H1 (cell line): ENCODE data around the gene COL25A1. TPM values are rescaled to one million over a fixed set of nuclear protein-coding genes. Genes with fewer than 3 reads are reported as not detected.

Experiments used
- ASH2L ChIP-seq: fragments of 200-600, 300-600 bp; sonication (generic); IDR thresholded peaks from one replicate; pipeline ENCODE4 v1.7.1; 2017; ENCODE audit warnings: low read length
- BRCA1 ChIP-seq: IDR thresholded peaks from 2 replicates; pipeline ENCODE4 v1.6.1; 2012; ENCODE audit warnings: low read depth, low read length, improper control_type of control experiment
- JUN ChIP-seq: IDR thresholded peaks from 2 replicates; pipeline ENCODE4 v1.6.1; 2011; ENCODE audit warnings: low read depth, mild to moderate bottlenecking, improper control_type of control experiment, low read length
- polyA plus RNA-seq, 7 experiments: library from polyadenylated mRNA; depleted of rRNA in 3 of 7; stranded (reverse) in 5 of 7; unstranded in 2 of 7; fragments of >200 nt in 5 of 7; fragments of 200-250 nt in 2 of 7; gene quantifications; 1 replicate in 5 of 7; 2 replicates in 1 of 7; 4 replicates in 1 of 7; pipeline versions ENCODE4 v1.2.1 to v1.2.3, GENCODE V29; 2011 to 2013; ENCODE audit warnings: missing spikeins in 2 of 7, mixed read lengths in 2 of 7
- total RNA-seq: library from RNA; stranded (reverse); fragmentation: NEBNext Ultra II Directional; extraction: Animal tissue kit (Norgen Biotek cat#: 25700); gene quantifications from 2 replicates; pipeline ENCODE4 v1.2.1, GENCODE V29; 2021
- TF ChIP-seq, protein P1 (sequence below), 3 experiments: IDR thresholded peaks; 1 replicate in 2 of 3; 2 replicates in 1 of 3; pipeline versions ENCODE4 v1.5.1 to v1.6.1; 2011; ENCODE audit warnings: low read length in 3 of 3, mild to moderate bottlenecking in 3 of 3, inconsistent platforms in 2 of 3, low read depth in 1 of 3, moderate library complexity in 1 of 3; ENCODE audit not compliant: insufficient read depth in 1 of 3; ENCODE audit errors: control extremely low read depth in 1 of 3
- TF ChIP-seq, protein P2 (sequence below): IDR thresholded peaks from 2 replicates; pipeline ENCODE4 v1.6.1; 2011; ENCODE audit warnings: low read depth, mild to moderate bottlenecking, low read length; ENCODE audit not compliant: insufficient read depth

The COL25A1 gene
- total and polyA plus RNA-seq, 2 of the 8 experiments (the other 6 are each of a cell fraction or from before 2014, with no cell fraction given), result 1.1 to 8.3 TPM

DNA sequence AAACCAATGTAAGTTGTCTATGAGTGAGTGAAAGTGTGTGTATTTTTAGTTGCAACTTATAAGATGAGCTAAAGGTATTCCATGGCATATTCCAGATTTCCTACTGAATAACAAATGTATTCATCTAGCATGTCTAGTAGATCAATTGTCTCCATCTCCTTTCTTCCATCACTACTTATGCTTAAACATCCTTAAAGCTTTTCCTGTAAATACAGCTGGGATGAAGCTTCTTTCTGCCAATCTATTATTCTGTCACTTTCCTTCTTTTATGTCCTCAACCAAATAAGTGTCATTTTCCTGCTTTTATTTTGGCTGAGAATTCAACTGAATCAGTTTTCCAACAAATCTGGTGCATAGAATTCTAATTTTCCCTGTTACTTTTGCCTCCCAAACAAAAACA, 136.3 kb downstream of the COL25A1 start (continued):
- TF ChIP-seq, protein P1, sequence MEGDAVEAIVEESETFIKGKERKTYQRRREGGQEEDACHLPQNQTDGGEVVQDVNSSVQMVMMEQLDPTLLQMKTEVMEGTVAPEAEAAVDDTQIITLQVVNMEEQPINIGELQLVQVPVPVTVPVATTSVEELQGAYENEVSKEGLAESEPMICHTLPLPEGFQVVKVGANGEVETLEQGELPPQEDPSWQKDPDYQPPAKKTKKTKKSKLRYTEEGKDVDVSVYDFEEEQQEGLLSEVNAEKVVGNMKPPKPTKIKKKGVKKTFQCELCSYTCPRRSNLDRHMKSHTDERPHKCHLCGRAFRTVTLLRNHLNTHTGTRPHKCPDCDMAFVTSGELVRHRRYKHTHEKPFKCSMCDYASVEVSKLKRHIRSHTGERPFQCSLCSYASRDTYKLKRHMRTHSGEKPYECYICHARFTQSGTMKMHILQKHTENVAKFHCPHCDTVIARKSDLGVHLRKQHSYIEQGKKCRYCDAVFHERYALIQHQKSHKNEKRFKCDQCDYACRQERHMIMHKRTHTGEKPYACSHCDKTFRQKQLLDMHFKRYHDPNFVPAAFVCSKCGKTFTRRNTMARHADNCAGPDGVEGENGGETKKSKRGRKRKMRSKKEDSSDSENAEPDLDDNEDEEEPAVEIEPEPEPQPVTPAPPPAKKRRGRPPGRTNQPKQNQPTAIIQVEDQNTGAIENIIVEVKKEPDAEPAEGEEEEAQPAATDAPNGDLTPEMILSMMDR (IDR thresholded peaks at IDR 0.05; ENCODE audit: control extremely low read depth in 1 of 3, insufficient read depth in 1 of 3, low read depth in 1 of 3, low read length in 3 of 3), result no peak
- TF ChIP-seq, protein P2, sequence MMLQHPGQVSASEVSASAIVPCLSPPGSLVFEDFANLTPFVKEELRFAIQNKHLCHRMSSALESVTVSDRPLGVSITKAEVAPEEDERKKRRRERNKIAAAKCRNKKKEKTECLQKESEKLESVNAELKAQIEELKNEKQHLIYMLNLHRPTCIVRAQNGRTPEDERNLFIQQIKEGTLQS, result no peak
- no peak for TF ChIP-seq ASH2L
- no peak for TF ChIP-seq JUN
- TF ChIP-seq BRCA1, result no peak
